ENCODE results near the gene GTPBP3. TPM values are rescaled to one million over a fixed set of nuclear protein-coding genes. Genes with fewer than 3 reads are reported as not detected.

GTPBP3 gene
- total and polyA plus RNA-seq, 2 of the 8 experiments (the other 6 are each of a cell fraction or from before 2014, with no cell fraction given), result 30.4 to 56.0 TPM

- TF ChIP-seq CHD7 (IDR thresholded peaks at IDR 0.05; ENCODE audit: insufficient replicate concordance, low read length) (no peak), CHD1 (IDR thresholded peaks at IDR 0.05; ENCODE audit: low read depth, low read length) (no peak), RBBP5 (IDR thresholded peaks at IDR 0.05; ENCODE audit: borderline replicate concordance, low read depth, low read length) (no peak), FOSL1 (IDR thresholded peaks at IDR 0.05; ENCODE audit: insufficient read depth, low read depth, low read length) (no peak), RFX5 (IDR thresholded peaks at IDR 0.05; ENCODE audit: borderline replicate concordance, low read depth, low read length) (no peak), JUN (IDR thresholded peaks at IDR 0.05; ENCODE audit: low read depth, low read length) (no peak)
Measured at GRCh38 chr19:17329366-17330261, 7.7 kb upstream of the GTPBP3 start (continued).
